Right atrium auricular region (tissue), 2 donors: ENCODE measurements around the gene ITGA8. TPM values are rescaled to one million over a fixed set of nuclear protein-coding genes. Genes with fewer than 3 reads are reported as not detected.

Experiments
- DNase-seq: peaks from one replicate; pipeline ENCODE4 v3.0.0-alpha.2; 2019; ENCODE audit warnings: low spot score
- H3K27ac ChIP-seq, 2 donors: fragments of 200-600 bp; sonication (generic); 1 replicate in 1 of 2; 2 replicates in 1 of 2; pipeline ENCODE4 v1.5.1; 2016 to 2019
- H3K27me3 ChIP-seq, 2 donors: fragments of 200-600 bp; sonication (generic); one replicate each; pipeline versions ENCODE4 v1.5.1 to v1.6.0; 2017 to 2019
- H3K36me3 ChIP-seq: fragments of 200-600 bp; sonication (generic); one replicate; pipeline ENCODE4 v1.5.1; 2016
- H3K4me1 ChIP-seq, 2 donors: fragments of 200-600 bp; sonication (generic); one replicate each; pipeline versions ENCODE4 v1.5.1 to v1.6.0; 2017 to 2019
- H3K4me3 ChIP-seq, 2 donors: fragments of 200-600 bp; sonication (generic); 1 replicate in 1 of 2; 2 replicates in 1 of 2; pipeline ENCODE4 v1.5.1; 2017 to 2019; ENCODE audit warnings: mild to moderate bottlenecking in 1 of 2, moderate library complexity in 1 of 2
- H3K9me3 ChIP-seq, 2 donors: fragments of 200-600 bp; sonication (generic); one replicate each; pipeline ENCODE4 v1.5.1; 2019
- total RNA-seq, 2 donors: library from RNA; depleted of rRNA; stranded (reverse); fragments of >200 nt; gene quantifications; one replicate each; pipeline ENCODE4 v1.1.0, GENCODE V29; 2016
- TF ChIP-seq, protein P1 (sequence below), 2 donors: fragments of 200-600 bp; sonication (generic); IDR thresholded peaks; one replicate each; pipeline ENCODE4 v1.5.1; 2019; ENCODE audit warnings: antibody characterized with exemption in 2 of 2

The ITGA8 gene
- total RNA-seq, 2 donors from 2014 or later: 4.9 to 6.4 TPM

DNA sequence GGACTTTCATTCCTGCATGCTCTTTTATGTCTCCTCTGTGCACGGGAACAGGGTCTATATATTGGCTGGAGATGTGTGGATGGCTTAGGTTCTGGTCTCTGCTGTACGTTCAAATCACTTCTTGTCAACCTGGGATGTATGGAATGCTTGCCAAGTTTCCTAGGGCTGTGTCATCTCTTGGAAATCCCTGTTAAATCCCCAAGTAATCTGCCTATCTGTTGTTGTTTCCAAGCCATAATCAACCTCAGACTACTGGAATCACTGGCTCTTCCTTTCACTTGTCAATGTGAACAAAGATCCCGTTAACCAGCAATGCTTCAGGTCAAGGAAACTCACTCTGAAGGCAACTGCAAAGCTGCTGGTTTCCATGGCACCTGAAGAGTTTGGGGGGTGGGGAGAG, 255.3 kb downstream of the ITGA8 start:
- Histone ChIP-seq H3K4me1 (no peaks in the 10 kb centered on the region), H3K27me3 (no peaks in the 10 kb centered on the region), H3K4me3 (no peak overlapping the region), H3K27ac (no peak overlapping the region), H3K9me3 (peaks cover 0 to 10% of the 10 kb centered on the region in 2 donors), H3K36me3 (no peaks in the 10 kb centered on the region)
- TF ChIP-seq, protein P1, sequence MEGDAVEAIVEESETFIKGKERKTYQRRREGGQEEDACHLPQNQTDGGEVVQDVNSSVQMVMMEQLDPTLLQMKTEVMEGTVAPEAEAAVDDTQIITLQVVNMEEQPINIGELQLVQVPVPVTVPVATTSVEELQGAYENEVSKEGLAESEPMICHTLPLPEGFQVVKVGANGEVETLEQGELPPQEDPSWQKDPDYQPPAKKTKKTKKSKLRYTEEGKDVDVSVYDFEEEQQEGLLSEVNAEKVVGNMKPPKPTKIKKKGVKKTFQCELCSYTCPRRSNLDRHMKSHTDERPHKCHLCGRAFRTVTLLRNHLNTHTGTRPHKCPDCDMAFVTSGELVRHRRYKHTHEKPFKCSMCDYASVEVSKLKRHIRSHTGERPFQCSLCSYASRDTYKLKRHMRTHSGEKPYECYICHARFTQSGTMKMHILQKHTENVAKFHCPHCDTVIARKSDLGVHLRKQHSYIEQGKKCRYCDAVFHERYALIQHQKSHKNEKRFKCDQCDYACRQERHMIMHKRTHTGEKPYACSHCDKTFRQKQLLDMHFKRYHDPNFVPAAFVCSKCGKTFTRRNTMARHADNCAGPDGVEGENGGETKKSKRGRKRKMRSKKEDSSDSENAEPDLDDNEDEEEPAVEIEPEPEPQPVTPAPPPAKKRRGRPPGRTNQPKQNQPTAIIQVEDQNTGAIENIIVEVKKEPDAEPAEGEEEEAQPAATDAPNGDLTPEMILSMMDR (IDR thresholded peaks at IDR 0.05): no peak
- no peak for DNase-seq

Other genes with a start within 250 kb of the ITGA8 start
- gene MINDY3, start 140.6 kb upstream of the ITGA8 start, total RNA-seq: 10 to 100 TPM; 15.1 to 15.3 TPM